ENCODE measurements around the gene WWOX. TPM values are rescaled to one million over a fixed set of nuclear protein-coding genes. Genes with fewer than 3 reads are reported as not detected.

The WWOX gene
- total RNA-seq, 1 donor from 2014 or later, result 28.2 TPM

- TF ChIP-seq CTCF (conservative IDR thresholded peaks at IDR 0.05), result peak; percentile 56
- H3K36me3 Mint-ChIP-seq, result no peaks in the 10 kb centered on the region
- no peak overlapping the region for H3K4me3 Mint-ChIP-seq
- no peaks in the 10 kb centered on the region for H3K9me3 Mint-ChIP-seq
- H3K27me3 Mint-ChIP-seq, result no peaks in the 10 kb centered on the region
- no peak for DNase-seq (ENCODE audit: extremely low spot score, unreplicated experiment)
- no peak overlapping the region for H3K27ac Mint-ChIP-seq
- H3K4me1 Mint-ChIP-seq (ENCODE audit: unreplicated experiment), result no peaks in the 10 kb centered on the region
Observed at GRCh38 chr16:78727536-78727935, 628.1 kb downstream of the WWOX start.

DNA sequence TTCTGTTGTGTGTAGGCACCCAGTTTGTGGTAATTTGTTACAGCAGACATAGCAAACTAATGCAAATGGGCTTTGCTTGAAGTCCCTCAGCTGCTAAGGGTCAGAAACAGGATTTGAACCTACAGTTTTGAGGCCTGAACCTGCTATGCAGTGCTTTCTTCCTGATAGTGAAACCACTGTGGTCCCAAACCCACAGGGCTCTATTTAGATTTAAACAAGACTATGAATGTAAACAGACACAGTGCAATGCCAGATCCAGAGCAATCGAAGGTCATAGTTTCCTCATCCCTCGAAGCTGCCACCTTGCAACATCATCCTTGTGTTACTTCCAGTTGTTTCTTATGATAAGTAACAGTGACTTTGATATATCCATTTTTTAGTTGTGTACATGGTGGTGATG is 630.2 kb downstream of the WWOX start:
- no peak overlapping the region for H3K27ac Mint-ChIP-seq
- no peak overlapping the region for H3K4me3 Mint-ChIP-seq
- no peaks in the 10 kb centered on the region for H3K27me3 Mint-ChIP-seq
- H3K36me3 Mint-ChIP-seq, result no peaks in the 10 kb centered on the region
- DNase-seq (ENCODE audit: extremely low spot score, unreplicated experiment), result no peak
- no peak for TF ChIP-seq CTCF (conservative IDR thresholded peaks at IDR 0.05)
- H3K4me1 Mint-ChIP-seq (ENCODE audit: unreplicated experiment), result no peaks in the 10 kb centered on the region
- H3K9me3 Mint-ChIP-seq, result no peaks in the 10 kb centered on the region

DNA sequence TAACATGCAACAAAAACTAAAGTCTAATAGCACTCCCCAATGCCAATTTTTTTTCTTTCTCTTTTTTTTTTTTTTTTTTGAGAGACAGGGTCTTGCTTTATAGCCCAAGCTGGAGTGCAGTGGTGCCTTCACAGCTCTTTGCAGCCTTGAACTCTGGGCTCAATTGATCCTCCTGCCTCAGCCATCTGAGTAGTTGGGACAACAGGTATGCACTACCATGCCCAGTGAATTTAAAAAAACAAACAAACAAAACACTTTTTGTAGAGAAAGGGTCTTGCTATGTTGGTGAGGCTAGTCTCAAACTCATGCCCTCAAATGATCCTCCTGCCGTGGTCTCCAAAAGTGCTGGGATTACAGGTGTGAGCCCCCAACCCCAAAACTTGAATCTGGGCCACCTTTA is 632.3 kb downstream of the WWOX start:
- no peaks in the 10 kb centered on the region for H3K36me3 Mint-ChIP-seq
- H3K4me1 Mint-ChIP-seq (ENCODE audit: unreplicated experiment), result no peaks in the 10 kb centered on the region
- H3K27me3 Mint-ChIP-seq, result no peaks in the 10 kb centered on the region
- H3K27ac Mint-ChIP-seq, result no peak overlapping the region
- no peak overlapping the region for H3K4me3 Mint-ChIP-seq
- no peaks in the 10 kb centered on the region for H3K9me3 Mint-ChIP-seq
- DNase-seq (ENCODE audit: extremely low spot score, unreplicated experiment), result no peak
- TF ChIP-seq CTCF (conservative IDR thresholded peaks at IDR 0.05), result no peak

- no peak for DNase-seq (ENCODE audit: extremely low spot score, unreplicated experiment)
- no peak overlapping the region for H3K27ac Mint-ChIP-seq
- H3K4me1 Mint-ChIP-seq (ENCODE audit: unreplicated experiment), result no peaks in the 10 kb centered on the region
- H3K27me3 Mint-ChIP-seq, result no peaks in the 10 kb centered on the region
- no peaks in the 10 kb centered on the region for H3K9me3 Mint-ChIP-seq
- no peaks in the 10 kb centered on the region for H3K36me3 Mint-ChIP-seq
- no peak overlapping the region for H3K4me3 Mint-ChIP-seq
- no peak for TF ChIP-seq CTCF (conservative IDR thresholded peaks at IDR 0.05)
Observed at GRCh38 chr16:78732696-78733095, 633.2 kb downstream of the WWOX start.

DNA sequence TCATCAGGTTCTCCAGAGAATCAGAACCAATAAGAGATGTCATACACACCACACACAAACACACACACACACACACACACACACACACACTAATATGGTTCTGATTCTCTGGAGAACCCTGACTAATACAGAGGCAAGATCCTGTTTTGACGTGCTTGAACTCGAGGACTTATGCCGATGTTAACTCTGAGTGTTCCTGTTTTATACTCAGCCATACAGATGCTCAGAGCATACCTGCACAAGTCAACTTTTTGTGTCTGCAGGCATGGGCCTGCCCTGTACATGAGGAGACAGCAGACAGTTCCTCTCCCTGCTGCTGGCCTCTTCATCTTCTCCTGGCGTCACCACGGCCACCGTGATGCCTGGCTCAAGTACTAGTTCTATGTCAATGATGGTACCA is 635.9 kb downstream of the WWOX start:
- no peak for TF ChIP-seq CTCF (conservative IDR thresholded peaks at IDR 0.05)
- no peak for DNase-seq (ENCODE audit: extremely low spot score, unreplicated experiment)
- no peaks in the 10 kb centered on the region for H3K4me1 Mint-ChIP-seq (ENCODE audit: unreplicated experiment)
- H3K27ac Mint-ChIP-seq, result no peak overlapping the region
- H3K27me3 Mint-ChIP-seq, result no peaks in the 10 kb centered on the region
- H3K9me3 Mint-ChIP-seq, result no peaks in the 10 kb centered on the region
- H3K4me3 Mint-ChIP-seq, result no peak overlapping the region
- H3K36me3 Mint-ChIP-seq, result no peaks in the 10 kb centered on the region

- H3K4me1 Mint-ChIP-seq (ENCODE audit: unreplicated experiment), result no peaks in the 10 kb centered on the region
- H3K9me3 Mint-ChIP-seq, result no peaks in the 10 kb centered on the region
- no peak for TF ChIP-seq CTCF (conservative IDR thresholded peaks at IDR 0.05)
- no peaks in the 10 kb centered on the region for H3K27me3 Mint-ChIP-seq
- no peak overlapping the region for H3K4me3 Mint-ChIP-seq
- no peaks in the 10 kb centered on the region for H3K36me3 Mint-ChIP-seq
- no peak overlapping the region for H3K27ac Mint-ChIP-seq
- DNase-seq (ENCODE audit: extremely low spot score, unreplicated experiment), result no peak
Observed at GRCh38 chr16:78737630-78738029, 638.2 kb downstream of the WWOX start.
